ENCODE results near the gene CROCC2.

Gene CROCC2

DNA sequence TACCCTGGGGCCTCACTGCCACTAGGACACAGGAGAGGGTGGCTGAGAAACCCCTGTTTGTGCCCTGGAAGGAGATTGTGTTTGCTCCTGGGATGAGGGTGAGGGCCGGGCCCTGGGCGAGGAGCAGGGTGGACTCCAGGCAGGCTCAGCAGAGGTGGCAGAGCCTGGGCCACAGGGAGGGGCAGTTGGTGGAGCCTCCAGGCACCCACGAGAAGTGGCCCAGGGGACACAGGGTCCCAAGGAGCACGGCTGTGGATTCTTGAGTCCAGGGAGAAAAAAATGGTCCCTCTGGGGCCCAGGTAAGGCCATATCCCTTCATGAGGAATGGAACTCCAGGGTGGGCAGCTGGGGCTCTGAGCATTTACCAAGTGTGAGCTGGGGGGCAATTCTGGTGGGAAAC is 18.5 kb upstream of the CROCC2 start:
- no peaks in the 10 kb centered on the region for H3K9me3 ChIP-seq (ENCODE audit: control insufficient read depth, insufficient read depth, low read length)
- no peaks in the 10 kb centered on the region for H3K36me3 ChIP-seq (ENCODE audit: control insufficient read depth, insufficient read depth, low read length)
- H3K27me3 ChIP-seq (ENCODE audit: control insufficient read depth, insufficient read depth, low read length) = no peaks in the 10 kb centered on the region
- H3K4me1 ChIP-seq (ENCODE audit: control insufficient read depth, insufficient read depth, low read length) = no peaks in the 10 kb centered on the region
- H3K27ac ChIP-seq (ENCODE audit: low read depth, low read length) = no peak overlapping the region
- H3K4me3 ChIP-seq (ENCODE audit: low read depth, low read length) = no peak overlapping the region
- no peak overlapping the region for H3K9ac ChIP-seq (ENCODE audit: low read depth, low read length)

- H3K27me3 ChIP-seq (ENCODE audit: control insufficient read depth, insufficient read depth, low read length) = no peaks in the 10 kb centered on the region
- H3K4me3 ChIP-seq (ENCODE audit: low read depth, low read length) = no peak overlapping the region
- no peak overlapping the region for H3K9ac ChIP-seq (ENCODE audit: low read depth, low read length)
- no peaks in the 10 kb centered on the region for H3K36me3 ChIP-seq (ENCODE audit: control insufficient read depth, insufficient read depth, low read length)
- no peaks in the 10 kb centered on the region for H3K9me3 ChIP-seq (ENCODE audit: control insufficient read depth, insufficient read depth, low read length)
- H3K27ac ChIP-seq (ENCODE audit: low read depth, low read length) = no peak overlapping the region
- no peaks in the 10 kb centered on the region for H3K4me1 ChIP-seq (ENCODE audit: control insufficient read depth, insufficient read depth, low read length)
Observed at GRCh38 chr2:240888130-240888889, 17.8 kb upstream of the CROCC2 start.

DNA sequence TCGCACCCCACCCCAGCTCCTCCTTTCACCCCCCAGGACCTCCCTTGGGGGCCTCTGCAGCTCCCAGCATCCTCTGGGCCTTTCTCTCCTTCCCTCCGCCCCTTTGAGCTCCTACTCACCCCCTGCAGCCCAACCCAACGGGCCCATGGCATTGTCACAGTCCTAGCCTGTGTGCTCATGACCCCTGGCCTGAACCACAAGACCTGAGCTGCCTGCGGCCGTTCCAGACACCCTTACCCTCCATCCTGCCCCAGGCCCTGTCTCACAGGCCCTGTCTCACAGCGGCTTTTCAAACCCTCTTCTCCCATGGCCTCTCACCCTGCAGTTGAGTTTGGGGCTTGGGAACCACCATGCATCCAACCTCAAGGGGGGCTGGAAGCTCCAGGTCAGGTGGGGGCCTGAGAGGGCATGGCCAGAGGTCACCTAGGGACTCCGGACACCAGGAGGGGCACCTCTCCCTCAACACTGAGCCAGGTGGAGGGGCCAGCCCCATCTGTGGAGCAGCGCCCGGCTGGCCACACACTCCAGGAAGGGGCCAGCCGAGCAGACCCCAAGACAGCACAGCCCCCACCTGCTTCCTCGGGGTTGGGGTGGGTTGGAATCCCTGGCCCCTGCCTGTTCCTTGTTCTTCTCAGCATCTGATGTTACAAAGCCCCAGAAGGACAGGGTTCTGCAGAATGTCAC is 17.1 kb upstream of the CROCC2 start:
- Histone ChIP-seq H3K9me3 (ENCODE audit: control insufficient read depth, insufficient read depth, low read length) (no peaks in the 10 kb centered on the region), H3K27me3 (ENCODE audit: control insufficient read depth, insufficient read depth, low read length) (no peaks in the 10 kb centered on the region), H3K27ac (ENCODE audit: low read depth, low read length) (no peak overlapping the region), H3K4me1 (ENCODE audit: control insufficient read depth, insufficient read depth, low read length) (no peaks in the 10 kb centered on the region), H3K4me3 (ENCODE audit: low read depth, low read length) (no peak overlapping the region), H3K36me3 (ENCODE audit: control insufficient read depth, insufficient read depth, low read length) (no peaks in the 10 kb centered on the region), H3K9ac (ENCODE audit: low read depth, low read length) (no peak overlapping the region)

DNA sequence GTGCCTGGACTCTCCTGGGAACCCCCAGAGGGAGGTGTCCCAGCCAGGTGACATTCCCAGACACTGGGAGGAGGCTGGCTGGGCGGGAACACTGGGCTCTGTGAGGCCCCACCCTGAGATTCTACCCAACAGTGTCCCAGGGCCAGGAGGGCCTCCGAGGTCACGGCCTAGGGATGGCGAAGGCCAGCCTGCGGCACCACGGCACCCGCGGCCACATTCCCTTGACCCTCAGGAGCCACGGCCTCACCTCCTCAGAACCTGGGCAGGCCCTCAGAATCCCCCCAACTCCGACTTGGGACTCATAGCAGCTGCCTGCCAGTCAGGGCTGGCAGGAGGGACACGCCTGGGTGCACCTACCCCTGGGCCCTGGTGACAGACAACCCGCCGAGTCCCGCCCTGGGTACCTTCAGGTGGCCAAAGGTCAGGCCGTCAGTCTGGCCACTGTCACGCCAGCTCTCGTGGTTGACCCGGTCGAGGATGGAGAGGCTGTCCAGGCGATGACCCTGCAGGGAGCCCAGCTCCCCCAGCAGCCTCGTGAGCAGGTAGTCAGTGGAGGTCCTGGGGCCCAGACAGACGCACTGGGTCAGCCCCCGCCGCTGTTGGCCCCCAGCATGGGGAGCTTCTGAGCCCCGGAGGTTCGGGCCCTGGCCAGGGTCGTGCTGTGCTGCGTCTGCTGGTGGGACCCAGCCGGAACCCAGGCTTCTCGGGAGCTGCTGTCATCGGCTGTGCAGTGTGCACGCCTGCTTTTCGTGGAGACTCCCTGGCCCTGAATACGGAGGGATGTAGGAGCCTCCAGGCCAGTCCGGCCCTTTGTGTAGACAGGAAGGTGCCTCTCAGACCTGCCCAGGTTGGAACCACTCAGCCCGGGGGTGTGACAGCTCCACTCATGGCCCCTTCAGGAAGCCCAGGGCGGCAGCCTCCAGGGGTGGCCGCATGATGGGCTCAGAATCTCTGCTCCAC is 16.3 kb upstream of the CROCC2 start:
- Histone ChIP-seq H3K4me1 (ENCODE audit: control insufficient read depth, insufficient read depth, low read length) (no peaks in the 10 kb centered on the region), H3K4me3 (ENCODE audit: low read depth, low read length) (no peak overlapping the region), H3K9me3 (ENCODE audit: control insufficient read depth, insufficient read depth, low read length) (no peaks in the 10 kb centered on the region), H3K27me3 (ENCODE audit: control insufficient read depth, insufficient read depth, low read length) (no peaks in the 10 kb centered on the region), H3K9ac (ENCODE audit: low read depth, low read length) (no peak overlapping the region), H3K36me3 (ENCODE audit: control insufficient read depth, insufficient read depth, low read length) (no peaks in the 10 kb centered on the region), H3K27ac (ENCODE audit: low read depth, low read length) (no peak overlapping the region)

GRCh38 chr2:240890691-240891090 is 15.4 kb upstream of the CROCC2 start:
- Histone ChIP-seq H3K27ac (ENCODE audit: low read depth, low read length) (no peak overlapping the region), H3K9ac (ENCODE audit: low read depth, low read length) (no peak overlapping the region), H3K27me3 (ENCODE audit: control insufficient read depth, insufficient read depth, low read length) (no peaks in the 10 kb centered on the region), H3K4me1 (ENCODE audit: control insufficient read depth, insufficient read depth, low read length) (no peaks in the 10 kb centered on the region), H3K4me3 (ENCODE audit: low read depth, low read length) (no peak overlapping the region), H3K36me3 (ENCODE audit: control insufficient read depth, insufficient read depth, low read length) (no peaks in the 10 kb centered on the region), H3K9me3 (ENCODE audit: control insufficient read depth, insufficient read depth, low read length) (no peaks in the 10 kb centered on the region)

DNA sequence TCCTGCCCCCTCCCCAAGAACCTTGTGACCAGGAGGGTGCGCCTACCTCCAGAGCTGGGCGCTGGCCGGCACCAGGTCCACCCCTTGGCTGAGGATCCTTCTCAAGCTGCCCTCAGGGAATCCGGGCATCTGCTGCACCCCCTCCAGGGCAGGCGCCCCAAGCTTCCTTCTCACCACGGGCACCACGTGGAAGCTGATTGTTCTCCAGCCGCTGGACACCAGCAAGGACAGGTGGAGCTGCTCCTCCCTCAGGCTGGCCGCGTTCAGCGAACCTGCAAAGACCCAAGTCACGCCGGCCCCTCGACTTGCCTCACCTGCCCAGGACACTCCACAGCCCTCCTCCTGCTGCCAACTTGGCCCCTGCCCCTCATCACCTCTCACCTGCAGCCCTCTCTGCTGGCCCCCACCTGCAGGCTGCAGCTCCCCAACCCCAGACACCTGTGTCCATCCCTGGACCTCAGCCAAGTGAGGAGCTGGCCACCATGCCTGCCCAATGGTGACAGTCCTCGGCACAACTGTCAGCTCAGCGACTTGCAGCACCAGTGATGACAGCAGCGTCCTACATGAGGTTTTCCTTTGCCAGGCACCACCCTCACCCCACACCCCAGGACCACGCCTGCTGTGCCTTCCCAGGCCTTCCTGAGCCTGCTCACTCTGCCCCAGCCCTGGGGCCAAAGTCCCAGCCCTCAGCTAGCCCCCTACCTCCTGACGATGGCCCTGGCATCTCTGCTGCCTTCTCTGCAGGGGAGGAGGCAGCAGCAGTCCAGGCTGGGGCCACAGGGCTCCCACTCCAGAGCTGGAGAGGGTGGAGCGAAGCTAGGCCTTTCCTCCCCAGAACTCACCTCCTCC is 14.4 kb upstream of the CROCC2 start:
- no peaks in the 10 kb centered on the region for H3K27me3 ChIP-seq (ENCODE audit: control insufficient read depth, insufficient read depth, low read length)
- H3K27ac ChIP-seq (ENCODE audit: low read depth, low read length) = no peak overlapping the region
- no peaks in the 10 kb centered on the region for H3K4me1 ChIP-seq (ENCODE audit: control insufficient read depth, insufficient read depth, low read length)
- no peaks in the 10 kb centered on the region for H3K9me3 ChIP-seq (ENCODE audit: control insufficient read depth, insufficient read depth, low read length)
- no peak overlapping the region for H3K9ac ChIP-seq (ENCODE audit: low read depth, low read length)
- no peak overlapping the region for H3K4me3 ChIP-seq (ENCODE audit: low read depth, low read length)
- H3K36me3 ChIP-seq (ENCODE audit: control insufficient read depth, insufficient read depth, low read length) = no peaks in the 10 kb centered on the region

DNA sequence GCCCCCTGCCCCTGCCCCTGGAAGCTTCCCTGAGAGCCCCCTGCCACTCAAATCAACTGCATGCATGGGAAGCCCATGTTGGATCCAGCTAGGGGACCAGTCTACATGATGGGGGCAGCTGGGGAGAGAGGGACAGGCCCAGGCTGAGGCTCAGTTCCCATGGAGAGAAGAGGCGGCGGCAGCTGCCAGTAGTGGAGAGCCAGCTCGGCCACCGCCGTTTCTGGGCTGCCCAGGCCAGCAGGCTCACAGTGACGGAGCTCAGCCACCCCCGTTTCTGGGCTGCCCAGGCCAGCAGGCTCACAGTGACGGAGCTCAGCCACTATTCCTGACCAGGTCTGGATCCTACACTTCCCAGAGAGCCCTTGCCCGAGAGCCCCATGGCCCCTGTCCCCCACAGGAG is 13.8 kb upstream of the CROCC2 start:
- H3K9ac ChIP-seq (ENCODE audit: low read depth, low read length) = no peak overlapping the region
- H3K27ac ChIP-seq (ENCODE audit: low read depth, low read length) = no peak overlapping the region
- no peak overlapping the region for H3K4me3 ChIP-seq (ENCODE audit: low read depth, low read length)
- no peaks in the 10 kb centered on the region for H3K27me3 ChIP-seq (ENCODE audit: control insufficient read depth, insufficient read depth, low read length)
- H3K9me3 ChIP-seq (ENCODE audit: control insufficient read depth, insufficient read depth, low read length) = no peaks in the 10 kb centered on the region
- no peaks in the 10 kb centered on the region for H3K4me1 ChIP-seq (ENCODE audit: control insufficient read depth, insufficient read depth, low read length)
- no peaks in the 10 kb centered on the region for H3K36me3 ChIP-seq (ENCODE audit: control insufficient read depth, insufficient read depth, low read length)

DNA sequence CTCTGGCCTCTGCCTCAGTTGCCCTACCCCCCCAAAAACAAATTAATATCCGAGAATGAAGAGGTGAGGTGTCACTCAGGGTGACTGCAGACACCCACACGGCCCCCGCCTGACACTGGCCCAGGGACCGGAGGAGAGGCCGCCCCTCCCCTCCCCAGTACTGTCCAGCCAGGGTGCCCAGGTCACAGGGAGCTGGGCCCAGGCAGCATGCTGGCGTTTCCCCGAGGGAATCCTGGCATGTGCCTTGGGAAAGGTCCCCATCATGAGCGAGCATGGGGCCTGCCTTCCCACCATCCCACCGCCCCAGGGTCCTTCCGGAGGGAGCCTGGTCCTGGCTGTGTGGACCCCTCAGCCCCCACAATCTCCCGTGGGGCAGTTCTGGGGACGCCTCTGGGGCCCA is 13.2 kb upstream of the CROCC2 start:
- H3K9me3 ChIP-seq (ENCODE audit: control insufficient read depth, insufficient read depth, low read length) = no peaks in the 10 kb centered on the region
- H3K9ac ChIP-seq (ENCODE audit: low read depth, low read length) = no peak overlapping the region
- no peaks in the 10 kb centered on the region for H3K36me3 ChIP-seq (ENCODE audit: control insufficient read depth, insufficient read depth, low read length)
- no peak overlapping the region for H3K27ac ChIP-seq (ENCODE audit: low read depth, low read length)
- no peaks in the 10 kb centered on the region for H3K27me3 ChIP-seq (ENCODE audit: control insufficient read depth, insufficient read depth, low read length)
- no peak overlapping the region for H3K4me3 ChIP-seq (ENCODE audit: low read depth, low read length)
- H3K4me1 ChIP-seq (ENCODE audit: control insufficient read depth, insufficient read depth, low read length) = no peaks in the 10 kb centered on the region

- no peaks in the 10 kb centered on the region for H3K4me1 ChIP-seq (ENCODE audit: control insufficient read depth, insufficient read depth, low read length)
- no peak overlapping the region for H3K27ac ChIP-seq (ENCODE audit: low read depth, low read length)
Observed at GRCh38 chr2:240893363-240893844, 12.7 kb upstream of the CROCC2 start.

DNA sequence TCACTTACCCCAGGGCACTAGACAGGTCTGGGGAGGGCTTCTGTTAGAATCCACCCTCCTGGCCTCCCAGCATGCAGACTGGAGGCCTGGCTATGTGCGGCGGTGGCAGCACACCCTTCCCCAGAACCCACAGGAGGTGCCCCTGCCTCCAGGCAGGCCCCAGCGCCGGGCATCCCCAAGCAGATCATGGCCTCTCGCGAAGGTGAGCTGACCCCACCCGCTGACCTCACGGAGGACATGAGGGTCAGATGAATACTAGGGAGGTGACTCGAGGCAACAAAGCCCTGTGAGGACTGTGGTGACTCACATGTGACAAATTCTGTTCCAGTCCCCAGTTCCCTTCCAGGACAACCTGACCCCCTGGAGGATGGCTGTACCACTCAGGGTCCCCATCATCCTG is 12.1 kb upstream of the CROCC2 start:
- Histone ChIP-seq H3K27ac (ENCODE audit: low read depth, low read length) (no peak overlapping the region), H3K36me3 (ENCODE audit: control insufficient read depth, insufficient read depth, low read length) (no peaks in the 10 kb centered on the region), H3K4me1 (ENCODE audit: control insufficient read depth, insufficient read depth, low read length) (no peaks in the 10 kb centered on the region), H3K4me3 (ENCODE audit: low read depth, low read length) (no peak overlapping the region), H3K9me3 (ENCODE audit: control insufficient read depth, insufficient read depth, low read length) (no peaks in the 10 kb centered on the region), H3K27me3 (ENCODE audit: control insufficient read depth, insufficient read depth, low read length) (no peaks in the 10 kb centered on the region), H3K9ac (ENCODE audit: low read depth, low read length) (no peak overlapping the region)

More at GRCh38 chr2:240893363-240893844, 12.7 kb upstream of the CROCC2 start:
- Histone ChIP-seq H3K36me3 (ENCODE audit: control insufficient read depth, insufficient read depth, low read length) (no peaks in the 10 kb centered on the region), H3K9me3 (ENCODE audit: control insufficient read depth, insufficient read depth, low read length) (no peaks in the 10 kb centered on the region), H3K4me3 (ENCODE audit: low read depth, low read length) (no peak overlapping the region), H3K9ac (ENCODE audit: low read depth, low read length) (no peak overlapping the region), H3K27me3 (ENCODE audit: control insufficient read depth, insufficient read depth, low read length) (no peaks in the 10 kb centered on the region)
